GM12878 (cell line): ENCODE data around the gene NSL1. TPM values are rescaled to one million over a fixed set of nuclear protein-coding genes. Genes with fewer than 3 reads are reported as not detected.

ENCODE experiments used
- ATAC-seq: fragments of 200-7000 bp; cut with Tn5 transposase; 3 replicates; pipeline ENCODE4 v1.9.1; 2020; ENCODE audit warnings: mild to moderate bottlenecking, moderate library complexity
- BruUV-seq: library from RNA; stranded (reverse); fragments of 400-500 nt; replicated peaks from 2 replicates; lab custom pipeline; 2021; lab: Mats Ljungman, UMichigan
- CTCF ChIA-PET: fragments of 300-600 bp; sonication (Branson Sonifier 250); formaldehyde crosslinking; extraction: SDS; loops from one replicate; lab custom pipeline; 2021; ENCODE audit warnings: inconsistent platforms; lab: Yijun Ruan, JAX
- POLR2A ChIA-PET: fragments of 350-600 bp; formaldehyde crosslinking; extraction: SDS; loops from one replicate; lab custom pipeline; 2021; ENCODE audit warnings: inconsistent platforms; lab: Charles Lee
- RAD21 ChIA-PET: fragments of 300-600 bp; sonication (Branson Sonifier 250); formaldehyde crosslinking; loops from one replicate; lab custom pipeline; 2023; ENCODE audit warnings: antibody characterized with exemption; ENCODE audit not compliant: unreplicated experiment; lab: Charles Lee
- SMC1A ChIA-PET: fragments of 300-600 bp; sonication (Branson Sonifier 250); formaldehyde crosslinking; loops from one replicate; lab custom pipeline; 2023; ENCODE audit not compliant: unreplicated experiment, uncharacterized antibody; lab: Charles Lee
- DNase-seq: peaks from one replicate; pipeline ENCODE4 v3.0.0-alpha.2; 2011; ENCODE audit warnings: low read depth, low spot score
- FAIRE-seq: peaks from 3 replicates; lab custom pipeline; 2011; peaks lifted over from hg19 to GRCh38; lab: Jason Lieb, UNC
- H2AFZ ChIP-seq: 2 replicates; pipeline ENCODE4 v1.6.0; 2011; ENCODE audit warnings: low read depth, low read length, control low read depth; ENCODE audit not compliant: control insufficient read depth
- H3K27ac ChIP-seq: 2 replicates; pipeline ENCODE4 v1.5.1; 2011; ENCODE audit warnings: control low read depth; ENCODE audit not compliant: control insufficient read depth, insufficient read depth
- H3K27me3 ChIP-seq, 2 experiments: replicated peaks in 1 of 2; 2 replicates each; pipeline versions ENCODE4 v1.6.0 to v1.6.1; 2011; ENCODE audit warnings: low read length in 1 of 2; ENCODE audit not compliant: control insufficient read depth in 2 of 2, insufficient read depth in 2 of 2
- H3K36me3 ChIP-seq, 2 experiments: 2 replicates each; pipeline ENCODE4 v1.5.1; 2011; ENCODE audit warnings: low read length in 1 of 2; ENCODE audit not compliant: control insufficient read depth in 2 of 2, insufficient read depth in 2 of 2
- H3K4me1 ChIP-seq: 2 replicates; pipeline ENCODE4 v1.6.1; 2011; ENCODE audit warnings: mild to moderate bottlenecking, low read length, moderate library complexity, mixed read lengths; ENCODE audit not compliant: control insufficient read depth, insufficient read depth
- H3K4me2 ChIP-seq: 2 replicates; pipeline ENCODE4 v1.6.0; 2011; ENCODE audit warnings: control low read depth; ENCODE audit not compliant: control insufficient read depth, insufficient read depth
- H3K4me3 ChIP-seq: fragments of 200-600 bp; sonication (generic); 2 replicates; pipeline ENCODE4 v1.5.1; 2016
- H3K79me2 ChIP-seq: 2 replicates; pipeline ENCODE4 v1.6.0; 2011; ENCODE audit warnings: low read length; ENCODE audit not compliant: control insufficient read depth, insufficient read depth
- H3K9ac ChIP-seq: 2 replicates; pipeline ENCODE4 v1.8.0; 2011; ENCODE audit warnings: low read length, control low read depth, mixed read lengths; ENCODE audit not compliant: control insufficient read depth, insufficient read depth
- H3K9me3 ChIP-seq: replicated peaks from 3 replicates; pipeline ENCODE4 v1.5.1; 2011; ENCODE audit warnings: mild to moderate bottlenecking, low read length; ENCODE audit not compliant: control insufficient read depth, insufficient read depth
- H4K20me1 ChIP-seq: 2 replicates; pipeline ENCODE4 v1.6.0; 2011; ENCODE audit not compliant: control insufficient read depth, insufficient read depth
- BCL11A ChIP-seq: IDR thresholded peaks from 2 replicates; pipeline ENCODE4 v1.6.1; 2011; ENCODE audit warnings: low read depth, low read length
- CREB1 ChIP-seq: IDR thresholded peaks from 2 replicates; pipeline ENCODE4 v1.6.1; 2012; ENCODE audit warnings: low read depth, mild to moderate bottlenecking, inconsistent platforms
- IKZF2 ChIP-seq, 2 experiments: fragments of 450-650 bp; IDR thresholded peaks; 2 replicates each; pipeline ENCODE4 v1.6.1; 2017; ENCODE audit warnings: mild to moderate bottlenecking in 2 of 2, moderate library complexity in 2 of 2
- IRF3 ChIP-seq: fragments of 450-650 bp; IDR thresholded peaks from 2 replicates; pipeline ENCODE4 v1.6.1; 2014; ENCODE audit warnings: mild to moderate bottlenecking
- MAX ChIP-seq: IDR thresholded peaks from 2 replicates; pipeline ENCODE4 v1.6.1; 2012; ENCODE audit warnings: low read depth, low read length, improper control_type of control experiment
- MEF2B ChIP-seq: fragments of 450-650 bp; IDR thresholded peaks from 2 replicates; pipeline ENCODE4 v1.6.1; 2018; ENCODE audit warnings: mild to moderate bottlenecking, moderate library complexity; ENCODE audit not compliant: partially characterized antibody, poor library complexity, severe bottlenecking
- NKRF ChIP-seq: fragments of 450-650 bp; conservative IDR thresholded peaks from 2 replicates; pipeline ENCODE4 v1.6.1; 2017; ENCODE audit warnings: mild to moderate bottlenecking, moderate library complexity
- PML ChIP-seq: IDR thresholded peaks from 2 replicates; pipeline ENCODE4 v1.6.1; 2012; ENCODE audit warnings: low read length, inconsistent platforms
- POLR2AphosphoS5 ChIP-seq: IDR thresholded peaks from 2 replicates; pipeline ENCODE4 v1.6.1; 2011; ENCODE audit warnings: mild to moderate bottlenecking, low read length, inconsistent platforms
- SKIL ChIP-seq: fragments of 450-650 bp; IDR thresholded peaks from 2 replicates; pipeline ENCODE4 v1.6.1; 2017; ENCODE audit warnings: mild to moderate bottlenecking, low read depth, inconsistent platforms; ENCODE audit not compliant: poor library complexity, severe bottlenecking
- ZBED1 ChIP-seq: IDR thresholded peaks from 2 replicates; pipeline ENCODE4 v1.6.1; 2016; ENCODE audit warnings: borderline replicate concordance
- ZNF24 ChIP-seq: fragments of 450-650 bp; IDR thresholded peaks from 2 replicates; pipeline ENCODE4 v1.6.1; 2017; ENCODE audit warnings: antibody characterized with exemption, mild to moderate bottlenecking
- ZZZ3 ChIP-seq: IDR thresholded peaks from 2 replicates; pipeline ENCODE4 v1.6.1; 2011; ENCODE audit warnings: low read depth; ENCODE audit not compliant: control insufficient read depth, insufficient read length
- WGBS: methylation state at CpG from one replicate; pipeline ENCODE4 v1.1.6; 2016; ENCODE audit warnings: low lambda C conversion rate; ENCODE audit not compliant: insufficient replicate concordance, insufficient coverage; ENCODE audit errors: missing lambda C conversion rate; 5-methylcytosine and 5-hydroxymethylcytosine counted together
- in situ Hi-C: fragments of 300-500 bp; cut with MboI; formaldehyde crosslinking; loops from 9 replicates; pipeline ENCODE4 v1.14.3; 2018; ENCODE audit warnings: mixed read lengths
- intact Hi-C: fragments of 100-400 bp; cut with micrococcal nuclease; formaldehyde crosslinking; loops from one replicate; pipeline ENCODE4 v1.14.2; 2022; ENCODE audit not compliant: unreplicated experiment
- polyA plus RNA-seq, 11 experiments: library from polyadenylated mRNA; depleted of rRNA in 4 of 11; unstranded in 6 of 11; stranded (reverse) in 5 of 11; fragments of >200 nt; fragmentation: Nextera tagmentation in 4 of 11; fragmentation: Illumina TruSeq in 1 of 11; extraction: Ambion mirVana in 4 of 11; extraction: Trizol in 1 of 11; gene quantifications; 1 replicate in 1 of 11; 2 replicates in 10 of 11; pipeline versions ENCODE4 v1.2.1 to v1.2.3, GENCODE V29; 2011 to 2016; ENCODE audit warnings: inconsistent platforms in 2 of 11, missing spikeins in 2 of 11, low read depth in 1 of 11
- total RNA-seq, 4 experiments: library from RNA; depleted of rRNA in 3 of 4; stranded (reverse); fragments of >200 nt in 3 of 4; fragmentation: Illumina TruSeq in 1 of 4; extraction: Trizol in 1 of 4; gene quantifications; 2 replicates each; pipeline versions ENCODE4 v1.2.1 to v1.2.3, GENCODE V29; 2013 to 2021

NSL1 gene
- total and polyA plus RNA-seq, 10 of the 15 experiments (the other 5 are each of a cell fraction or from before 2014, with no cell fraction given) = 36.7 to 74.2 (median 46.4) TPM

GRCh38 chr1:212718499-212718898 is 73.1 kb downstream of the NSL1 start (continued):
- TF ChIP-seq SKIL (no peak), MAX (no peak), ZNF24 (no peak), ZZZ3 (no peak), BCL11A (no peak), PML (no peak), CREB1 (no peak)
- TF ChIP-seq, all 136 proteins: peak for 0

GRCh38 chr1:212716161-212716560 is 75.4 kb downstream of the NSL1 start:
- no peak for DNase-seq
- no TSS peak for BruUV-seq
- TF ChIP-seq SKIL = no peak
- no peak for TF ChIP-seq ZZZ3
- TF ChIP-seq MEF2B = no peak
- no peak for TF ChIP-seq POLR2AphosphoS5
- TF ChIP-seq IKZF2 (IDR thresholded peaks at IDR 0.05) = no peak
- TF ChIP-seq ZBED1 = no peak
- TF ChIP-seq IRF3 = no peak
- TF ChIP-seq NKRF = no peak

More at GRCh38 chr1:212716161-212716560, 75.4 kb downstream of the NSL1 start:
- Histone ChIP-seq H3K9ac (no peak overlapping the region), H3K27ac (no peak overlapping the region), H3K36me3 (no peaks in the 10 kb centered on the region), H3K9me3 (no peaks in the 10 kb centered on the region), H3K79me2 (no peaks in the 10 kb centered on the region), H3K4me2 (no peak overlapping the region), H3K4me1 (no peaks in the 10 kb centered on the region), H4K20me1 (no peaks in the 10 kb centered on the region), H2AFZ (no peak overlapping the region), H3K4me3 (no peak overlapping the region), H3K27me3 (no peaks in the 10 kb centered on the region)
- ATAC-seq = no peak
- in situ Hi-C loops (no loop called here), intact Hi-C loops (no loop called here)
- ChIA-PET SMC1A (interaction anchor here (1.1 kb wide), 1 partner anchor 69 kb away, joined by 3 read pairs; no protein-coding TSS in a partner anchor), POLR2A (no interaction called here), CTCF (interaction anchor here (0.6 to 1.7 kb wide), 5 partner anchors 10 to 260 kb away, joined by 3 to 5 read pairs (median 5); no protein-coding TSS in a partner anchor), RAD21 (no interaction called here)
- WGBS = 36% methylated on average over 1 of the region's 1 CpG
- no peak for FAIRE-seq
